GM12878 (cell line): ENCODE data around the gene RBMS3. TPM values are rescaled to one million over a fixed set of nuclear protein-coding genes. Genes with fewer than 3 reads are reported as not detected.

Experiments
- ATAC-seq: fragments of 200-7000 bp; cut with Tn5 transposase; 3 replicates; pipeline ENCODE4 v1.9.1; 2020; ENCODE audit warnings: mild to moderate bottlenecking, moderate library complexity
- BruUV-seq: library from RNA; stranded (reverse); fragments of 400-500 nt; replicated peaks from 2 replicates; lab custom pipeline; 2021; lab: Mats Ljungman, UMichigan
- CTCF ChIA-PET: fragments of 300-600 bp; sonication (Branson Sonifier 250); formaldehyde crosslinking; extraction: SDS; loops from one replicate; lab custom pipeline; 2021; ENCODE audit warnings: inconsistent platforms; lab: Yijun Ruan, JAX
- POLR2A ChIA-PET: fragments of 350-600 bp; formaldehyde crosslinking; extraction: SDS; loops from one replicate; lab custom pipeline; 2021; ENCODE audit warnings: inconsistent platforms; lab: Charles Lee
- RAD21 ChIA-PET: fragments of 300-600 bp; sonication (Branson Sonifier 250); formaldehyde crosslinking; loops from one replicate; lab custom pipeline; 2023; ENCODE audit warnings: antibody characterized with exemption; ENCODE audit not compliant: unreplicated experiment; lab: Charles Lee
- SMC1A ChIA-PET: fragments of 300-600 bp; sonication (Branson Sonifier 250); formaldehyde crosslinking; loops from one replicate; lab custom pipeline; 2023; ENCODE audit not compliant: unreplicated experiment, uncharacterized antibody; lab: Charles Lee
- DNase-seq: peaks from one replicate; pipeline ENCODE4 v3.0.0-alpha.2; 2011; ENCODE audit warnings: low read depth, low spot score
- FAIRE-seq: peaks from 3 replicates; lab custom pipeline; 2011; peaks lifted over from hg19 to GRCh38; lab: Jason Lieb, UNC
- H2AFZ ChIP-seq: 2 replicates; pipeline ENCODE4 v1.6.0; 2011; ENCODE audit warnings: low read depth, low read length, control low read depth; ENCODE audit not compliant: control insufficient read depth
- H3K27ac ChIP-seq: 2 replicates; pipeline ENCODE4 v1.5.1; 2011; ENCODE audit warnings: control low read depth; ENCODE audit not compliant: control insufficient read depth, insufficient read depth
- H3K27me3 ChIP-seq, 2 experiments: replicated peaks in 1 of 2; 2 replicates each; pipeline versions ENCODE4 v1.6.0 to v1.6.1; 2011; ENCODE audit warnings: low read length in 1 of 2; ENCODE audit not compliant: control insufficient read depth in 2 of 2, insufficient read depth in 2 of 2
- H3K36me3 ChIP-seq, 2 experiments: 2 replicates each; pipeline ENCODE4 v1.5.1; 2011; ENCODE audit warnings: low read length in 1 of 2; ENCODE audit not compliant: control insufficient read depth in 2 of 2, insufficient read depth in 2 of 2
- H3K4me1 ChIP-seq: 2 replicates; pipeline ENCODE4 v1.6.1; 2011; ENCODE audit warnings: mild to moderate bottlenecking, low read length, moderate library complexity, mixed read lengths; ENCODE audit not compliant: control insufficient read depth, insufficient read depth
- H3K4me2 ChIP-seq: 2 replicates; pipeline ENCODE4 v1.6.0; 2011; ENCODE audit warnings: control low read depth; ENCODE audit not compliant: control insufficient read depth, insufficient read depth
- H3K4me3 ChIP-seq: fragments of 200-600 bp; sonication (generic); 2 replicates; pipeline ENCODE4 v1.5.1; 2016
- H3K79me2 ChIP-seq: 2 replicates; pipeline ENCODE4 v1.6.0; 2011; ENCODE audit warnings: low read length; ENCODE audit not compliant: control insufficient read depth, insufficient read depth
- H3K9ac ChIP-seq: 2 replicates; pipeline ENCODE4 v1.8.0; 2011; ENCODE audit warnings: low read length, control low read depth, mixed read lengths; ENCODE audit not compliant: control insufficient read depth, insufficient read depth
- H3K9me3 ChIP-seq: replicated peaks from 3 replicates; pipeline ENCODE4 v1.5.1; 2011; ENCODE audit warnings: mild to moderate bottlenecking, low read length; ENCODE audit not compliant: control insufficient read depth, insufficient read depth
- H4K20me1 ChIP-seq: 2 replicates; pipeline ENCODE4 v1.6.0; 2011; ENCODE audit not compliant: control insufficient read depth, insufficient read depth
- ATF7 ChIP-seq: fragments of 450-650 bp; IDR thresholded peaks from 2 replicates; pipeline ENCODE4 v1.6.1; 2016; ENCODE audit warnings: low read depth, mild to moderate bottlenecking
- CEBPB ChIP-seq, 2 experiments: fragments of 150-350 bp in 1 of 2; IDR thresholded peaks; 2 replicates each; pipeline ENCODE4 v1.6.1; 2012 to 2014; ENCODE audit warnings: low read depth in 2 of 2, low read length in 2 of 2, borderline replicate concordance in 1 of 2, inconsistent platforms in 1 of 2
- CHD2 ChIP-seq: IDR thresholded peaks from 2 replicates; pipeline ENCODE4 v1.6.1; 2011; ENCODE audit warnings: low read depth, low read length, improper control_type of control experiment, borderline replicate concordance
- KAT2A ChIP-seq: conservative IDR thresholded peaks from 2 replicates; pipeline ENCODE4 v1.6.1; 2011; ENCODE audit warnings: low read depth, low read length; ENCODE audit not compliant: control insufficient read depth
- NBN ChIP-seq: fragments of 450-650 bp; IDR thresholded peaks from 2 replicates; pipeline ENCODE4 v1.6.1; 2016
- NR2F1 ChIP-seq: fragments of 450-650 bp; conservative IDR thresholded peaks from 2 replicates; pipeline ENCODE4 v1.6.1; 2017; ENCODE audit warnings: mild to moderate bottlenecking
- SPI1 ChIP-seq: IDR thresholded peaks from 2 replicates; pipeline ENCODE4 v1.6.1; 2011; ENCODE audit warnings: low read depth, mild to moderate bottlenecking, low read length, moderate library complexity, borderline replicate concordance; ENCODE audit not compliant: insufficient read depth
- STAT1 ChIP-seq: fragments of 450-650 bp; conservative IDR thresholded peaks from 2 replicates; pipeline ENCODE4 v1.6.1; 2014; ENCODE audit warnings: antibody characterized with exemption, mild to moderate bottlenecking
- TCF7 ChIP-seq: IDR thresholded peaks from 2 replicates; pipeline ENCODE4 v1.6.1; 2014; ENCODE audit warnings: antibody characterized with exemption, borderline replicate concordance
- ZNF622 ChIP-seq: fragments of 450-650 bp; IDR thresholded peaks from 2 replicates; pipeline ENCODE4 v1.6.1; 2017; ENCODE audit warnings: mild to moderate bottlenecking, inconsistent platforms
- WGBS: methylation state at CpG from one replicate; pipeline ENCODE4 v1.1.6; 2016; ENCODE audit warnings: low lambda C conversion rate; ENCODE audit not compliant: insufficient replicate concordance, insufficient coverage; ENCODE audit errors: missing lambda C conversion rate; 5-methylcytosine and 5-hydroxymethylcytosine counted together
- in situ Hi-C: fragments of 300-500 bp; cut with MboI; formaldehyde crosslinking; loops from 9 replicates; pipeline ENCODE4 v1.14.3; 2018; ENCODE audit warnings: mixed read lengths
- intact Hi-C: fragments of 100-400 bp; cut with micrococcal nuclease; formaldehyde crosslinking; loops from one replicate; pipeline ENCODE4 v1.14.2; 2022; ENCODE audit not compliant: unreplicated experiment
- polyA plus RNA-seq, 11 experiments: library from polyadenylated mRNA; depleted of rRNA in 4 of 11; unstranded in 6 of 11; stranded (reverse) in 5 of 11; fragments of >200 nt; fragmentation: Nextera tagmentation in 4 of 11; fragmentation: Illumina TruSeq in 1 of 11; extraction: Ambion mirVana in 4 of 11; extraction: Trizol in 1 of 11; gene quantifications; 1 replicate in 1 of 11; 2 replicates in 10 of 11; pipeline versions ENCODE4 v1.2.1 to v1.2.3, GENCODE V29; 2011 to 2016; ENCODE audit warnings: inconsistent platforms in 2 of 11, missing spikeins in 2 of 11, low read depth in 1 of 11
- total RNA-seq, 4 experiments: library from RNA; depleted of rRNA in 3 of 4; stranded (reverse); fragments of >200 nt in 3 of 4; fragmentation: Illumina TruSeq in 1 of 4; extraction: Trizol in 1 of 4; gene quantifications; 2 replicates each; pipeline versions ENCODE4 v1.2.1 to v1.2.3, GENCODE V29; 2013 to 2021

RBMS3 gene
- total and polyA plus RNA-seq, 10 of the 15 experiments (the other 5 are each of a cell fraction or from before 2014, with no cell fraction given) = 0.79 to 4.7 (median 3.1) TPM

GRCh38 chr3:29511701-29512100 lies 230.8 kb downstream of the RBMS3 start:
- WGBS = 0% methylated on average over 1 of the region's 1 CpG
- CTCF ChIA-PET = no interaction called here

GRCh38 chr3:29512641-29513040 lies 231.8 kb downstream of the RBMS3 start:
- Histone ChIP-seq H3K36me3 (no peaks in the 10 kb centered on the region), H3K27ac (no peak overlapping the region), H3K9me3 (no peaks in the 10 kb centered on the region), H3K9ac (no peak overlapping the region), H3K4me2 (no peak overlapping the region), H3K27me3 (no peaks in the 10 kb centered on the region), H3K79me2 (no peaks in the 10 kb centered on the region), H2AFZ (no peak overlapping the region), H3K4me1 (peaks cover 9% of the 10 kb centered on the region), H4K20me1 (no peaks in the 10 kb centered on the region), H3K4me3 (no peak overlapping the region)
- DNase-seq (no peak), FAIRE-seq (no peak), ATAC-seq (no peak)
- ChIA-PET CTCF (interaction anchor here (1.3 kb wide), 1 partner anchor 19 kb away, joined by 3 read pairs; no protein-coding TSS in a partner anchor), POLR2A (no interaction called here), SMC1A (interaction anchor here (1.6 kb wide), 1 partner anchor 111 kb away, joined by 4 read pairs; no protein-coding TSS in a partner anchor), RAD21 (interaction anchor here (1.0 kb wide), 1 partner anchor 129 kb away, joined by 3 read pairs; no protein-coding TSS in a partner anchor)
- TF ChIP-seq NBN = no peak
- no peak for TF ChIP-seq ZNF622
- TF ChIP-seq STAT1 = no peak
- no peak for TF ChIP-seq SPI1
- TF ChIP-seq TCF7 = no peak
- no TSS peak for BruUV-seq
- in situ Hi-C loops = no loop called here
- intact Hi-C loops = no loop called here
- 33% methylated on average over 4 of the region's 4 CpGs for WGBS

More at GRCh38 chr3:29511701-29512100, 230.8 kb downstream of the RBMS3 start:
- no TSS peak for BruUV-seq
- in situ Hi-C loops (no loop called here), intact Hi-C loops (no loop called here)
- no peaks in the 10 kb centered on the region for H3K79me2 ChIP-seq
- H3K9ac ChIP-seq = no peak overlapping the region
- ChIA-PET SMC1A (no interaction called here), POLR2A (no interaction called here), RAD21 (no interaction called here)
- ATAC-seq (no peak), FAIRE-seq (no peak), DNase-seq (no peak)
- no peaks in the 10 kb centered on the region for H3K9me3 ChIP-seq
- no peak overlapping the region for H3K4me2 ChIP-seq
- no peaks in the 10 kb centered on the region for H3K36me3 ChIP-seq
- peaks cover 9% of the 10 kb centered on the region for H3K4me1 ChIP-seq
- no peak overlapping the region for H3K4me3 ChIP-seq
- no peaks in the 10 kb centered on the region for H3K27me3 ChIP-seq
- H2AFZ ChIP-seq = no peak overlapping the region
- no peak overlapping the region for H3K27ac ChIP-seq
- no peaks in the 10 kb centered on the region for H4K20me1 ChIP-seq
- TF ChIP-seq ATF7 (no peak), CEBPB (IDR thresholded peaks at IDR 0.05; ENCODE audit: borderline replicate concordance in 1 of 2, low read depth in 2 of 2, low read length in 2 of 2) (no peak), CHD2 (no peak), KAT2A (no peak), NR2F1 (no peak)
